Measurements from ENCODE around the gene HABP2.

GRCh38 chr10:113515601-113516000 is 37.3 kb upstream of the HABP2 start:
- no peak for TF ChIP-seq CTCF (IDR thresholded peaks at IDR 0.05; ENCODE audit: low read length)
- TF ChIP-seq EZH2 (IDR thresholded peaks at IDR 0.05; ENCODE audit: borderline replicate concordance, low read length) = no peak
